8988T (cell line): ENCODE results near the gene FBXO30.

Experiments
- DNase-seq: peaks from one replicate; pipeline ENCODE4 v3.0.0; 2011

Gene FBXO30, protein sequence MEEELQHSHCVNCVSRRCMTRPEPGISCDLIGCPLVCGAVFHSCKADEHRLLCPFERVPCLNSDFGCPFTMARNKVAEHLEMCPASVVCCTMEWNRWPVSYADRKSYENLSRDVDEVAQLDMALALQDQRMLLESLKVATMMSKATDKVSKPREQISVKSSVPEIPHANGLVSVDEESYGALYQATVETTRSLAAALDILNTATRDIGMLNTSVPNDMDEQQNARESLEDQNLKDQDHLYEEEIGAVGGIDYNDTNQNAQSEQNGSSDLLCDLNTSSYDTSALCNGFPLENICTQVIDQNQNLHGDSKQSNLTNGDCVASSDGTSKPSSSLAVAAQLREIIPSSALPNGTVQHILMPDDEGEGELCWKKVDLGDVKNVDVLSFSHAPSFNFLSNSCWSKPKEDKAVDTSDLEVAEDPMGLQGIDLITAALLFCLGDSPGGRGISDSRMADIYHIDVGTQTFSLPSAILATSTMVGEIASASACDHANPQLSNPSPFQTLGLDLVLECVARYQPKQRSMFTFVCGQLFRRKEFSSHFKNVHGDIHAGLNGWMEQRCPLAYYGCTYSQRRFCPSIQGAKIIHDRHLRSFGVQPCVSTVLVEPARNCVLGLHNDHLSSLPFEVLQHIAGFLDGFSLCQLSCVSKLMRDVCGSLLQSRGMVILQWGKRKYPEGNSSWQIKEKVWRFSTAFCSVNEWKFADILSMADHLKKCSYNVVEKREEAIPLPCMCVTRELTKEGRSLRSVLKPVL

DNA sequence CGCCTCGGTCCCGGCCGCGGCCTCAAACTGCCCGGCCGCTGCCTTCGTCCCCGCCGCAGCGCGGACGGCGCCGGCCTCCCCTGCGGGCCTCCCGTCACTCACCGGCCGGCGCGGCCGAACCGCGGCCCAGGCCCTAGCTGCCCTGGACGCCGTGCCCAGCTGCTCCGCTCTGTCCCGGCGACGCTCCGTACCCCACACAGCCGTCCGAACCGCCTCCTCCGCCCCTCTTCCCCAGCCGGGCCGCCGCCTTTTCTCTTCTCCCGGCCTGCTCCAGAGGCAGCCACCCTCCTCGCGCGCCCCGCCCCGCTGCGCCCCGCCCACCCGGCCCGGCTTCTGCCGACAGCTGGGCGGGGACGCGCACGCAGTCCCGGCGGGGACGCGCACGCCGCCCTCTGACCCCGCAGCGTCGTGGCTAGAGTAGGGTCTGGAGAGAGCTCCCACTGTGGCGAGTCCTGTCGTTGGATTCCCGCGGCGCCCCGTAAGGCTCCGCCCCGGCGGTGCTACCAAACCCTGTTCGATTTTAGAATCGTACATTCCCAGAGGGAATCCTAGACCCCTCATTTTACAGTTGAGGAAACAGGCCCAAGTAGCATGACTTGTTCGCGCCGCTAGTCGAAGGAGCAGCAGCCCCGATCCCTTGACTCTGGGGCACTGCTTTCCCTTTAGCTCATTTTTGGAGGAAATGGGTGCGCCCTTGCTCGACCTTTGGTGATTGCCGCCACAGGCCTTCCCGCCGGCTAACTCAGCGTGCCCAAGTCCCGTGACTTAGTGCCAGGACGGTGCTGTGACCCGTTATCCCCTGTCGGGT lies at the start of gene FBXO30:
FBXO30 (minus strand) TSS at position 295 of the 808 bp plus-strand sequence. CDS start 8,390 bp downstream, outside the sequence.
- peak; percentile 63 for DNase-seq

DNA sequence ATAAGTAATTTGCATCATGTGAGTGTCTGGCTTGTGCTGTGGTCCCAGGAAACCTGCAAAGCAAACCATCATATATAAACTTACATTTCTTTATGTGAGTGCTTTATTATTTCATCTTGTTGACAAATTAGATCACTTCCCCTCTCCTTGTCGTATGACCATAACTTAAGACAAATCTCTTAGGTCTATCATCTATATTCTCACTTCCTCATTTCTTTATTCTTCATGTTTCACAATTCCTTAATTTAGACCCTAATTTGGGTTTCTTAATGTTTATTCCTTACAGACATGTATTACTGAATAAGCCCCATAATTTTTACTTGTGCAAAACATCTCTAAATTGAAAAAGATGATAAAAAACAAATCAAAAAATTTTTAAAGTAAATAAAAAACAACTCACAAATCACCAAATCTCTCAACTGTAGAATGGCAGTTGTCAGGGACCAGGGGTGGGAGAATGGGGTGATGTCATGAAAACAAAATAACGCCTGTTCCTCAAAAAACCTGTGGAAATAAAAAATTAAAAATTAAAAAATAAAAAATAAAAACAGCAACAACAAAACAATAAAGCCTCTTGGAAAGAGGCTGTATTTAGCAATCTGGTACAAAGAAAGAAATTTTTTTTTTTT lies 49.5 kb upstream of the FBXO30 start:
- DNase-seq: no peak

DNA sequence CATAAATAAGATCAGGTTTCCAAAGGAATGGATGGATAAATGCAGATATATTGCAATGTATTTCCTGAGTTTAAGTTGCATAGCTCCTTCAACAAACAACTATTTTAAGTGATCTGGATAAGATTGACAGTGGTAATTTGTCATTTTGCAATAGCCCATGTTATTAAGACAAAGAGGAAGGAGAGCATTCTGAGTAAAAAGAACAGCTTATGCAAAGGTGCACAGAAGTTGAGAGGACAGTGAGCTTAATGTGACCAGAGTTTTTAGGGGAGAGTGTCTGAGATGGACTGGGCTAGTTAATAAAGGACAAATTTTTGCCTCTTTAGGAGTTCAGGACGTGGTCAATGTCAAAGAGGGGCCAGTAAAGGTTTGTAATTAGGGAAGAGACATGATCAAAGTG lies 48.8 kb upstream of the FBXO30 start:
- no peak for DNase-seq

DNA sequence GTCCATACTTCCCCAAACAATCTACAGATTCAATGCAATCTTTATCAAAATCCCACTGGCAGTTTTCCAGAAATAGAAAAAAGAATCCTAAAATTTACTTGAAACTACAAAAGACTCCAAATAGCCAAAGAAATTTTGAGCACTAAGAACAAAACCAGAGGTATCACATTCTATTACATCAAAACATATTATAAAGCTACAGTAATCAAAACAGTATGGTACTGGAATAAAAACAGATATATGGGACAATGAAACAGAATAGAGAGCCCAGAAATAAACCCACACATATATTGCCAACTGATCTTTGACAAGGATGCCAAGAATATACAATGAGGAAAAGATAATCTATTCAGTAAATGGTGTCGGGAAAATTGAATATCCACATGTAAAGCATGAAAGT lies 46.0 kb upstream of the FBXO30 start:
- no peak for DNase-seq

DNA sequence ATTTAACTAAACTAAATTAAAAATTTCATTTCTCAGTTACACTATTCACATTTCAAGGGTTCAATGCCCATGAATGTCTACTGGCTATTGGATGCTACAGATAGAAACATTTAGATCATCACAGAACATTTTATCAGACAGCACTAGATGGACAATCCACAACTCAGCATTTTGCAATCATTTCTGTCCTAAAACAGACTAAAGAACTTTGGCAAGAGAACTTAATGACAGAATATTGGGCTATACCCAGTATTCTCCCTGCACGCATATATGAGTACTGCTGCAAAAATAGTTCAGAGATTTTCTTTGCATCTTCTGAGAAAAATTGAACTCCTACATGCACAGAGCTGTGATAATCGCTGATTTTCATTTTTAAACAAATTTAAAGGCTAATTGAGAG lies 36.1 kb upstream of the FBXO30 start:
- no peak for DNase-seq

DNA sequence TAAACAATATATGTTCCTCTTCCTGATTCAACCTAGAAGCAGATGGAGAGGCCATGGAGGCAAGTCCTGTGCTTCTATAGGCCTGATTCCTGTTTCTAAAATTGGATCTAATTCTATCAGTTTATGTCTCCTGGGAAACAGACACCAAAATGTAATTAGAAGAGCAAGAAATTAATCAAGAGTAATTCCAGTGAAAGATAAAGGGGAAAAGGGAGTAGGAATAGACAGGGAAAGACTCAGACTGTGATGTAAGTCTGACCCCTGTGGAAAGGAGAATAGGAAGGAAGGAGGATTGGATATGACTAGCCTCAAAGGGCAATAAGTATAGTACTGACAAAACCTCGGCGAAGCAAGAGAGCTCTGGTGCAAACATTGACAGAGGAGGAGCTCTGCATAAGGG lies 33.9 kb upstream of the FBXO30 start:
- no peak for DNase-seq

DNA sequence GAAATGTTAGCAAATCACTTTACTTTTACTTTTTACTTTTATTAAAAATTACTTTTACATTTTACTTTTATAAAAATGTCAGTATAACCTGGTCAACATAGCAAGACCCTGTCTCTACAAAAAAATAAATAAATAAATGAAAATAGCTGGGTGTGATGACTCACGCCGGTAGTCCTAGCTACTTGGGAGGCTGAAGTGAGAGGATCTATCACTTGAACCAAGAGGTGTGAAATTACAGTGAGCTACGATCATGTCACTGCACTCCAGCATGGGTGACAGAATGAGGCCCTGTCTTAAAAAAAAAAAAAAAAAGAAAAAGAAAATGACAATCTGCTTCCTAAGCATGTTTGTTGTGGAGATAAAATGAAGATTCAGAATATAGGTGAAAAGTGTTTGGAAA lies 31.0 kb upstream of the FBXO30 start:
- no peak for DNase-seq

DNA sequence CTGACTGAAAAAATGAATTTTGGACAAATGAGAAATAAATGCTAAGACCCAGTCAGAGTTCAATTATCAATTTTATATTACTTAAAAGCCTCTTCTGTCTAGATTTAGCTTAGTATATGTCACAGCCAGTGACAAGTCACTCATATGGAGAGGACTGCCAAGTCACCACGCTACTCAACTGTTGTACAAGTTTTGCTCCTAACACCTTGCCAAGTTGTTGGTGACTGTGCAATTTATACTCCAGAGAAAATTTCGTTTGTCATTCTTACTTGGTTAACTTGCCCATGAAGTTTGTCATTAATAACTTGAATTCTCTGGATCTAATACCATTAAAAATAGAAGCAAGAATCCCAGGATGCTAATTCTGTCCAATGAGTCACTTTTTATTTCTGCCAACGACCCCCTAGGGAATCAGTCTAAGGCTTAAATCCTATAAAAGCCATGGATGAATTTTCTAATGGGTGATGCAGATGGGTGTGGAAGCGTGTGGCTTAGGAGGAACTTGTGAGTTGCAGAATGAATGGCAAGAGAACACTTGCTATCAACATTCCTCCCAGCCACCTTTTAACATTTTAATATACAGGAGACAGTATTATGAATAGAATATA lies 30.4 kb upstream of the FBXO30 start:
- DNase-seq: no peak

DNA sequence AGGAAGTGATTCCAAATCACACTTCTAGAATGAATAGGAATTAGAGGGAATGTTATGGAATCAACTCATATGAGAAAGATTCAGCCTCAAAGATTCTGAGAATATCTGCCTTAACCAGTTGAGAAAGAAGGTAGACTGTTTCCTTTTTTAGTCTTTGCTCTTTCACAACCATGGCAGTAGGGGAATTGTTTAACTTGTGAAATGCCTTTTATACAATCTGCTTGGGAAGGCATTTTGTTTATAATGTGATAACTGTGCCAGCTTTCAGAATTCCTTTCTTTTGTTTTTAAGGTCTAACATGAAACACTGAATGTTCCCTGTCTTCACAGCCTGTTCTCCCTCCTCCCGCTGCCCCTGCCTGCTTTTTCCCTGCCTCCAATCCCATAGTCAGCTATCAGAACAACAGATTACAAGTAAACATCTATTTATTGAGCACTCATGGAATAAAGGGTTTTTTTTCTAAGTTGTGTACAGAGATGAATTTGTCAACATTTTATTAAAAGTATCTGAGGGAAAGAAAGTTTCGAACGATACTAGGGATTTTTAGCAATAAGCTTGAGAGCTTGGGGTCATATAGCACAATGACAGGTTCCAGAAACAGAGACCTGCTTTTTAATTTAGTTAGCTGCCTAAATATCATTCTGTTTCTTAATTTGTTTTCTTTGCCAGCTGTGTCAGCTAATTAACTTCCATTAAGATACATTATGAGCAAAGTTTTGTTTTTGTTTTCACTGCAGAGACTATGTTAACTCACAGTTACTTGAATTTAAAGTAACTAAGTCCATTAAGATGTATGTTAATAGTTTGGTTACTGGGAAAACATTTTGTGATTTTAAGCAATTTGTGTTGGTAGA lies 28.3 kb upstream of the FBXO30 start:
- DNase-seq: no peak

DNA sequence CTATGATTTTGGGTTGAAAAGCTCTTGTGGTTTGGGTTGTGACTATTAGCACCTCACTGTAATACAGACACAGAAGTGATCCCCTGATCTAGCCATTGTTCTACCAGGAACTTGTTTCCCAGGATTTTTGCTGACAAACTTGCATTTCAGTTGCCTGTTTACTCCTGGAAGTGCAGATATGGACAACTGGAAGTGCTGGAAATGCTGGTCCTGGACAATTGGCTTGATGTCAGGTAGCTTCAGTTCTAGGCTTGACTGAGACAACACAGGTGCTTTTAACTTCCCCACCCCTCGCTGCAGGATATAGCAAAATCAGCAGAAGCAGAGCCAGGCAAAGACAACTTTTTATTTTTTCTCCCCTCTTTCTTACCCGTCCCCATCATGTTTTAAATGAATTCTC lies 27.1 kb upstream of the FBXO30 start:
- DNase-seq: no peak

DNA sequence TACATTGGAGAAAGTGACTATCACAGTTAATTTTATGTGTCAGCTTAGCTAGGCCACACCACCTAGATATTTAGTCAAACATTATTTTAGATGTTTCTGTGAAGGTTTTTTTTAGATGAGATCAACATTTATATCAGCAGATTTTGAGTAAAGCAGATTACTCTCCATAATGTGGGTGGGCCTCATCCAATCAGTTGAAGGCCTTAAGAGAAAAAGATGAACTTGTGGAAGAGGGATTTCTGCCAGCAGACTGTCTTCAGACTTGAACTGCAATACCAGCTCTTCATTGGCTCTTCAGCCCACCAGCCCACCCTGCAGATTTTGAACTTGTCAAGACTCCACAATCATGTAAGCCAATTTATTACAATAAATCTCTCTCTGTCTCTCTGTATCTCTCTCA lies 25.1 kb upstream of the FBXO30 start:
- no peak for DNase-seq

DNA sequence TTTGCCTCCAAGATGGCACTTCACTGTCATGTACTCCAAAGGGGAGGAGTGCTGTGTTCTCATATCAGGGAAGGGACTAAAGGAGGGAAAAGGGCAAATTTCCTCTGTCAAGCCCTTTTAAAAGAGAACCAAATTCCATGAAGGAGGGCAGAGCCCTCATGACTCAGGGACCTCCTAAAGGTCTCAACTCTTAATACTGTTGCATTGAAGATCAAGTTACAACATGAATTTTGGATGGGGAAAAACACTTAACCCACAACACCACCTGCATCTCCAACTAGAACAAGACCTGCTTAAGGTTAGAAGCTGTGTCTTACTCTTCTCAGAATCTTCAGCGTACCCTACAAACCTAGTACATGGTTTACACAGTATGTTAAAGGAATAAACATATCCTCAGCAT lies 23.7 kb upstream of the FBXO30 start:
- no peak for DNase-seq

DNA sequence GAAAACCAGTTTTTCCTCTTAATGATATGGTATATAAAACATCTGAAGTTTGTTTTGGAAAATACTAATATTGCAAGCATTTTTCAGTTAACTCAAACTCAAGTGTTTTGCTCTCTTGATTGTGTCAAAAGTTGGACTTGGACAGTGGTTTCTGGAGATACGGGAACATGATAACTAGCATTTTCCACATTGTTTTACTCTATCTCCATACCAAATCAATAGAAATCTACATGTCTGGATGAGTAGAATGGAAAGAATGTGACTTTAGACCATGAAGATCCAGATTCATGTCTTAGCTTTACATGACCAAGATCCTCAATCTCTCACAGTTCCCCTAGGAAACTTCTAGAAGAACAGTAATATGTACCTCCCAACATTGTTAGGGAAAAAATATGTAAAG lies 22.2 kb upstream of the FBXO30 start:
- no peak for DNase-seq

DNA sequence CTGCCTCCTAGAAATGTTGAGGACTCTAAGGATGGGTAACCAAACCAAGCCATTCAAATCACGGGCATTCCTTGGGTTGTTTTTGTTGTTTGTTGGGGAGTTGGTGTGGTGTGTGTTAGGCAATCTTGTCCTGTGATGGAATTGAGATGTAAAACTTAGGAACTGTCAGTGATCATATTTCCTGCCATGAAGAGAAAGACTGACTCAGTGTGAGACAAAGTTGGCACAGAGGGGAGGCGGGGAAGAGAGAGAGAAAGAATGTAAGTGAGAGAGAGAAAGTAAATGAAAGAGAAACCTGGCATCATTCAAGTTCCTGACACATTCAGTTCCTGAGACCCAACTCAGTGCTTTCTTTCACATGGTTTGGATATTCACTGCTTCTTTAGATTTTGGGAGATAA lies 21.6 kb upstream of the FBXO30 start:
- DNase-seq: no peak

DNA sequence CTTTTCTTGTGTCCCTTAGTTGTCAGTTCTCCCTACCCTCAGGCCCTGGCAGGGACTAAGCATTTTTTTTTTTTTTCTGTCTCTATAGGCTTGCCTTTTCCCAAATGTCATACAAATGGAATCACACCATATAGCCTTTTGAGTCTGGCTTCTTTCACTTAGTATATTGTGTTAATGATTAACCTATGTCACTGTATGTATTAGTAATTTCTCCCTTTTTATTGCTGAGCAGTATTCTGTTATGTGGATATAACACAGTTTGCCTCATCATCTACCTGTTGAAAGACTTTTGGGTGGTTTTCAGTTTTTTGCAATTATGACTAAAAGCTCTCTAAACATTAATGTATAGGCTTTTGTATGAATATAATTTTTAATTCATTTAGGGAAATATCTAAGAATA lies 16.0 kb upstream of the FBXO30 start:
- DNase-seq: no peak

DNA sequence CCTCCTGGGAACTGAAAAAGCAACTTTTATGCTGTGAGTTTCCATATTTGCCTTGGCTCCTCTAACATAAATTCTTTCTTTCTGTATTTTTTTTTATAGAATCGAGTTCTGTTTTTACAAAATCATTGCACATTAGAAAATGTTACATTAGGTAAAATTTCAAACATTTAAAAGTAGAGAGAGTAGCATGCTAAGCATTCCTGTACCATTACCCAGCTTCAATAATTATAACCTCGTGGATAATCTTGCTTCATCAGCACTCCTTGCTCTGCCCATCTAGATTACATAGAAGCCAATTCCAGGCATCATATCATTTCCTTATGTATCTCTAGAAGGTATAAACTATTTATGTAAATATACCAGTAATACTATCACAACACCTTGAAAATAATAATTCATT lies 15.4 kb upstream of the FBXO30 start:
- no peak for DNase-seq

DNA sequence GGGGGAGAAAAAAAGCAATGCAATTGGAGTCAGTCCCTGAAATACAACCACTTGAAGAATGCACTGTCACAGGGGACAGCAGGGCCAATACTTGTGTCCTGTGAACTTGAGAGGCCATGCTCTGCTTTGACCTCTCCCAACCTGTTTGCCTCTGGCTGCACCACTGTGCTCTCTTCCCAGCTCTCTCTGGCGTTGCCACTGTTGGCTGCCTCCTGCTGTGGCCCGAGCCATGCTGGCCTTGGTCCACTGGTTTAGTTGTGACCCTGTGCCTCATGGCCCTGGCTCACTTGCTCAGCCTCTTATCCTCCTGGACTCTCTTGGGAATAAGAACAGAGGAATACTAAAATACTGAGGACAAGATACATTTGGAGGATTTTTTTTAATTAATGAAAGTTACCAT lies 14.5 kb upstream of the FBXO30 start:
- DNase-seq: no peak

DNA sequence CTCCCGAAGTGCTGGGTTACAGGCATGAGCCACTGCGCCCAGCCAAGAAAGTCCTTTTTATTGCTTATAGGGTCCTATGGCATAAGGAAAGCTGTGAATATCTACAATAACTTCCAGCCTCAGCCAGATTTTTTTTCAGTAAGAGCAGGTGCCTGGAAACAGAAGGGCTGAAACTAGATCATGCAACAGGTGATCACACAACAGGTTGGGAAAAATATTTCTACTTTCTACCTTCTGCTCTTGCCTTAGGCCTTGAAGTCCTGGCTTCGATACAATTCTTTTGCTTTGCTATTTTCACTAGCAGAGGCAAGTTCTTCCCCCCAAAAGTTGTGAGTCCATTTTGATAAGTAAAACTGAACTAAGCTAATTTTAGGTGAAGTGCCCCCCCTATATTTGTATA lies 9.7 kb upstream of the FBXO30 start:
- DNase-seq: no peak

DNA sequence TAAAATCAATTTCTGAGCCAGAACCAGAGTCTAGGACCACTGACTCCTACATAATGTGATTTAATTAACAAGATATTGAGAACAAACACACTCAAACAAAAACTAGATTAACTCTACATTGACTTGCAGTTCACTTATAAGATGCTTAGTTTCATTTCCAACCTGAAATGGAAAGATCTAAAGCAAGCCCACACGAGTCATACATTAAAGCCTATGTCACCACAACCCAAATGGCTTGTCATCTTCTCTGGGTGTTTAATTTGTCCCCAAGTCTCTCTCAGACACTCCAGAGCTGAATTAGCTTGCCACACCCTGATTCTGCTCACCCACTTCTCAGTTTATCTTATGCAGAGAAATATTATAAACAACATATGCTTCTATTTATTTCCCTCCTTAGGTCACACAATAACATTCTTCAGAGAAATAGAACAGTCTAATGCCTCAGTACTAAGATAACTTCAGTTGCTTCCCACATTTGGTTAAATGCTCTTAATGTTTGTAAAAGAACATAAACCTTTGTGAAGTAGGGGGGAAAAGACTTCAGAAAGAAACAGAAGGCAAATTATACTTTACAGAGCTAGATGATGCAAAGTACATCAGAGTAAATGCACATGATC lies 8.8 kb upstream of the FBXO30 start:
- no peak for DNase-seq

DNA sequence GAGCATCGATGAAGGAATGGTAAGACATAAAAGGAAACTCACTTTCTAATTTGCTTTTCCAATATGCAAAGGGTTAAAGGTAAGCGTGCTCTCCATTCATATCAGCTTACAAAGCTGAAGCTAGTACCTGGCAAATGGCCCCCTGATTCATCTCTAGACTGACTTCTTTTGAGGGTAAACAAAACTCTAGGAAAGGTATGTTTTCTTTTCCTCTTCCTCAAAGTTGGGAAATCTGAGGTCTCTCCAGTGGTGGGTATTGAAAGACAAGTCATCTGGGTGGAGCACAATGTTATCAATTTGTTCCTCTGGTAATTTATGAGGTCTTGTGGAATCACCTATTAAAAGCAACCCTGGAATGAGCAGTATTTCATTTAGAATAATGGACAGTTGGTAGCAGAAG lies 7.9 kb upstream of the FBXO30 start:
- DNase-seq: no peak

DNA sequence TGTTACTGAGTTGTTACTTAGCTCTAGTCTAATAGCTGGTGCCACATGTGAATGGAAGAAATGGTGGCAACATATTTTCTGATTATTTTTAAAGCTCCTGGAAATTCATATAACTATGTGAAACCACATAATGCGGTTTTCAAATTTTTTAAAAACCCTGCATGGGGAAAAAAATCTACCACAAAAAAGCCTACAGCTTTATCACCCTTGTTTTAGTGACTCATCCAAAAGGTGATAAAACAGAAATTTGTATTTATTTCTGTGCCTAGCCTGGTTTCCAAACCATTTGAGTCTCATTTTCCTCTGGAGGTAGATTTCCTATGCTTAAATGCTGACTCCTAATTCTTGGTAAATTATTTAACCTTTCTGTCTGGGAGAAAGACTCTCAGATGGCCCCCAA lies 5.4 kb upstream of the FBXO30 start:
- no peak for DNase-seq
